C4-2B (cell line): ENCODE data around the gene LDLRAP1.
A peak's percentile ranks its signal among the peaks of the same experiment; 100 is the strongest.

Experiments
- CTCF ChIP-seq: fragments of 450-650 bp; conservative IDR thresholded peaks from 2 replicates; pipeline ENCODE4 v1.5.1; 2017; ENCODE audit warnings: mild to moderate bottlenecking
- ZFX ChIP-seq: fragments of 450-650 bp; IDR thresholded peaks from 2 replicates; pipeline ENCODE4 v1.6.1; 2017

- 0 out of 2 replicates have a peak, but pooled peaks have one; percentile 2 for TF ChIP-seq CTCF
- TF ChIP-seq ZFX = no peak
Measured at GRCh38 chr1:25517476-25518394, 25.7 kb upstream of the LDLRAP1 start.
